Trophoblast cell (in vitro differentiated cells and primary cell): ENCODE results near the gene CCDC102A.

ENCODE experiments used
- DNase-seq, 2 donors: peaks; one replicate each; pipeline ENCODE4 v3.0.0-alpha.2; 2016
- H2AFZ ChIP-seq: 2 replicates; pipeline ENCODE4 v1.6.1; 2013; ENCODE audit warnings: low read length, moderate library complexity, mild to moderate bottlenecking; ENCODE audit not compliant: insufficient read depth, poor library complexity
- H2AK5ac ChIP-seq: 2 replicates; pipeline ENCODE4 v1.6.1; 2013; ENCODE audit warnings: mild to moderate bottlenecking, low read length
- H2BK120ac ChIP-seq: 2 replicates; pipeline ENCODE4 v1.6.1; 2013; ENCODE audit warnings: low read length, mild to moderate bottlenecking, moderate library complexity; ENCODE audit not compliant: insufficient read depth, poor library complexity
- H2BK12ac ChIP-seq: 2 replicates; pipeline ENCODE4 v1.6.1; 2013; ENCODE audit warnings: mild to moderate bottlenecking, low read length, moderate library complexity
- H2BK5ac ChIP-seq: 2 replicates; pipeline ENCODE4 v1.6.1; 2013; ENCODE audit warnings: low read length, low read depth, moderate library complexity, mild to moderate bottlenecking; ENCODE audit not compliant: poor library complexity
- H3K14ac ChIP-seq: 2 replicates; pipeline ENCODE4 v1.6.1; 2013; ENCODE audit warnings: mild to moderate bottlenecking, low read length
- H3K18ac ChIP-seq: 2 replicates; pipeline ENCODE4 v1.6.1; 2013; ENCODE audit warnings: mild to moderate bottlenecking, low read length
- H3K23ac ChIP-seq: 2 replicates; pipeline ENCODE4 v1.6.1; 2013; ENCODE audit warnings: low read length
- H3K27ac ChIP-seq: 2 replicates; pipeline ENCODE4 v1.5.1; 2013; ENCODE audit warnings: low read depth, mild to moderate bottlenecking, inconsistent platforms, low read length, moderate library complexity
- H3K27me3 ChIP-seq: 2 replicates; pipeline ENCODE4 v1.6.1; 2013; ENCODE audit warnings: inconsistent platforms, mild to moderate bottlenecking, low read length, moderate library complexity; ENCODE audit not compliant: insufficient read depth
- H3K36me3 ChIP-seq, 2 experiments: 1 replicate in 1 of 2; 2 replicates in 1 of 2; pipeline ENCODE4 v1.6.1; 2013; ENCODE audit warnings: low read length in 2 of 2, mild to moderate bottlenecking in 2 of 2, moderate library complexity in 1 of 2; ENCODE audit not compliant: insufficient read depth in 2 of 2, control insufficient read depth in 1 of 2
- H3K4ac ChIP-seq: 2 replicates; pipeline ENCODE4 v1.6.1; 2013; ENCODE audit warnings: low read depth, mild to moderate bottlenecking, low read length, moderate library complexity
- H3K4me1 ChIP-seq, 2 experiments: 1 replicate in 1 of 2; 2 replicates in 1 of 2; pipeline ENCODE4 v1.6.1; 2013; ENCODE audit warnings: low read length in 2 of 2, mild to moderate bottlenecking in 2 of 2, moderate library complexity in 1 of 2; ENCODE audit not compliant: insufficient read depth in 2 of 2, control insufficient read depth in 1 of 2
- H3K4me2 ChIP-seq: 2 replicates; pipeline ENCODE4 v1.6.1; 2013; ENCODE audit warnings: inconsistent platforms, mild to moderate bottlenecking, low read length, moderate library complexity
- H3K4me3 ChIP-seq: 2 replicates; pipeline ENCODE4 v1.5.1; 2013; ENCODE audit warnings: mild to moderate bottlenecking, low read depth, low read length, inconsistent platforms
- H3K79me1 ChIP-seq: one replicate; pipeline ENCODE4 v1.6.1; 2013; ENCODE audit warnings: low read length
- H3K79me2 ChIP-seq: 2 replicates; pipeline ENCODE4 v1.6.1; 2013; ENCODE audit warnings: low read length, mild to moderate bottlenecking; ENCODE audit not compliant: control insufficient read depth, insufficient read depth, poor library complexity
- H3K9ac ChIP-seq: 2 replicates; pipeline ENCODE4 v1.6.1; 2013; ENCODE audit warnings: mild to moderate bottlenecking, low read length
- H3K9me3 ChIP-seq: 2 replicates; pipeline ENCODE4 v1.6.1; 2013; ENCODE audit warnings: low read depth, mild to moderate bottlenecking, control low read depth, inconsistent platforms, low read length; ENCODE audit not compliant: insufficient read depth
- H4K12ac ChIP-seq: 2 replicates; pipeline ENCODE4 v1.6.1; 2013; ENCODE audit warnings: low read depth, mild to moderate bottlenecking, low read length, moderate library complexity
- H4K8ac ChIP-seq: 2 replicates; pipeline ENCODE4 v1.6.1; 2013; ENCODE audit warnings: low read depth, mild to moderate bottlenecking, low read length, moderate library complexity
- H4K91ac ChIP-seq: one replicate; pipeline ENCODE4 v1.6.1; 2013; ENCODE audit warnings: low read depth, mild to moderate bottlenecking, low read length, moderate library complexity
- WGBS: extraction: QIAGEN DNeasy Blood & Tissue Kit; methylation state at CpG from one replicate; pipeline ENCODE4 v1.1.7; 2013; ENCODE audit warnings: missing lambda C conversion rate; ENCODE audit not compliant: insufficient read length, insufficient coverage; ENCODE audit errors: extremely low coverage; 5-methylcytosine and 5-hydroxymethylcytosine counted together

CCDC102A gene

GRCh38 chr16:57534881-57535658 is 1.3 kb downstream of the CCDC102A start:
- H2BK5ac ChIP-seq = no peak overlapping the region
- H4K12ac ChIP-seq = peak overlapping the region; percentile 12
- no peak for DNase-seq
- H2AK5ac ChIP-seq = peak overlapping the region; percentile 60
- H4K8ac ChIP-seq = no peak overlapping the region
- H3K9ac ChIP-seq = no peak overlapping the region
- H3K4ac ChIP-seq = no peak overlapping the region
- peaks cover 5% of the 10 kb centered on the region for H3K79me2 ChIP-seq
- no peak overlapping the region for H3K23ac ChIP-seq
- H3K27me3 ChIP-seq = no peaks in the 10 kb centered on the region
- peaks cover 31 to 42% of the 10 kb centered on the region in 2 experiments for H3K4me1 ChIP-seq
- peaks cover 3 to 4% of the 10 kb centered on the region in 2 experiments for H3K36me3 ChIP-seq
- peak overlapping the region; percentile 79 for H4K91ac ChIP-seq
- H2BK120ac ChIP-seq = no peak overlapping the region
- no peak overlapping the region for H3K4me3 ChIP-seq
- peaks cover 13% of the 10 kb centered on the region for H3K79me1 ChIP-seq
- peak overlapping the region; percentile 82 for H3K4me2 ChIP-seq
- no CpG with 5 or more reads among the region's 13 CpGs for WGBS
- H2BK12ac ChIP-seq = peak overlapping the region; percentile 4
- H3K27ac ChIP-seq = no peak overlapping the region
- H3K18ac ChIP-seq = peak overlapping the region; percentile 78
- H2AFZ ChIP-seq = no peak overlapping the region
- peaks cover 5% of the 10 kb centered on the region for H3K9me3 ChIP-seq
- no peak overlapping the region for H3K14ac ChIP-seq

GRCh38 chr16:57534337-57534880 is 2.0 kb downstream of the CCDC102A start:
- peaks cover 3 to 4% of the 10 kb centered on the region in 2 experiments for H3K36me3 ChIP-seq
- no peak overlapping the region for H3K18ac ChIP-seq
- H3K14ac ChIP-seq = no peak overlapping the region
- no peaks in the 10 kb centered on the region for H3K27me3 ChIP-seq
- H3K9ac ChIP-seq = no peak overlapping the region
- H2BK120ac ChIP-seq = no peak overlapping the region
- no CpG with 5 or more reads among the region's 7 CpGs for WGBS
- no peak overlapping the region for H4K91ac ChIP-seq
- no peak overlapping the region for H3K4ac ChIP-seq
- no peak overlapping the region for H2AK5ac ChIP-seq
- H2BK12ac ChIP-seq = no peak overlapping the region
- no peak overlapping the region for H4K12ac ChIP-seq
- no peak overlapping the region for H3K4me2 ChIP-seq
- H3K4me1 ChIP-seq = peaks cover 35 to 48% of the 10 kb centered on the region in 2 experiments
- H4K8ac ChIP-seq = no peak overlapping the region
- no peak overlapping the region for H2BK5ac ChIP-seq
- peaks cover 13% of the 10 kb centered on the region for H3K79me1 ChIP-seq
- DNase-seq = no peak
- no peak overlapping the region for H2AFZ ChIP-seq
- no peak overlapping the region for H3K27ac ChIP-seq
- H3K79me2 ChIP-seq = peaks cover 6% of the 10 kb centered on the region
- H3K9me3 ChIP-seq = peaks cover 5% of the 10 kb centered on the region
- no peak overlapping the region for H3K23ac ChIP-seq
- no peak overlapping the region for H3K4me3 ChIP-seq

GRCh38 chr16:57533431-57534336 is 2.7 kb downstream of the CCDC102A start:
- no peak overlapping the region for H3K27ac ChIP-seq

GRCh38 chr16:57532266-57532625 is 4.1 kb downstream of the CCDC102A start:
- Histone ChIP-seq H3K9me3 (peaks cover 5% of the 10 kb centered on the region), H3K23ac (no peak overlapping the region), H3K27ac (no peak overlapping the region), H3K27me3 (no peaks in the 10 kb centered on the region), H2BK12ac (no peak overlapping the region), H3K4me2 (no peak overlapping the region), H3K14ac (no peak overlapping the region), H3K4me3 (no peak overlapping the region), H4K12ac (no peak overlapping the region), H3K4me1 (peaks cover 45 to 62% of the 10 kb centered on the region in 2 experiments), H3K18ac (no peak overlapping the region), H3K36me3 (peaks cover 3 to 4% of the 10 kb centered on the region in 2 experiments), H3K9ac (no peak overlapping the region), H3K4ac (no peak overlapping the region), H2BK120ac (no peak overlapping the region), H3K79me2 (peaks cover 7% of the 10 kb centered on the region), H4K91ac (no peak overlapping the region), H2AFZ (no peak overlapping the region), H2BK5ac (no peak overlapping the region), H2AK5ac (no peak overlapping the region), H4K8ac (no peak overlapping the region), H3K79me1 (peaks cover 21% of the 10 kb centered on the region)
- DNase-seq = no peak
- WGBS = no CpG with 5 or more reads among the region's 7 CpGs

More at GRCh38 chr16:57533431-57534336, 2.7 kb downstream of the CCDC102A start:
- no peak for DNase-seq
- H3K4ac ChIP-seq = no peak overlapping the region
- no peak overlapping the region for H2BK120ac ChIP-seq
- peaks cover 5% of the 10 kb centered on the region for H3K9me3 ChIP-seq
- WGBS = no CpG with 5 or more reads among the region's 19 CpGs
- H3K4me1 ChIP-seq = peaks cover 40 to 56% of the 10 kb centered on the region in 2 experiments
- H2BK5ac ChIP-seq = no peak overlapping the region
- H3K18ac ChIP-seq = no peak overlapping the region
- H2BK12ac ChIP-seq = no peak overlapping the region
- H4K91ac ChIP-seq = no peak overlapping the region
- no peak overlapping the region for H3K9ac ChIP-seq
- no peak overlapping the region for H3K4me2 ChIP-seq
- no peak overlapping the region for H4K12ac ChIP-seq
- H3K36me3 ChIP-seq = peaks cover 3 to 4% of the 10 kb centered on the region in 2 experiments
- H2AK5ac ChIP-seq = no peak overlapping the region
- no peaks in the 10 kb centered on the region for H3K27me3 ChIP-seq
- no peak overlapping the region for H4K8ac ChIP-seq
- no peak overlapping the region for H2AFZ ChIP-seq
- H3K4me3 ChIP-seq = no peak overlapping the region
- H3K23ac ChIP-seq = no peak overlapping the region
- peaks cover 7% of the 10 kb centered on the region for H3K79me2 ChIP-seq
- peaks cover 14% of the 10 kb centered on the region for H3K79me1 ChIP-seq
- no peak overlapping the region for H3K14ac ChIP-seq
